CD14-positive monocyte (primary cell): Measurements from ENCODE around the gene SPON1. TPM values are rescaled to one million over a fixed set of nuclear protein-coding genes. Genes with fewer than 3 reads are reported as not detected.

Source experiments
- DNase-seq, 3 donors: peaks; one replicate each; pipeline ENCODE4 v3.0.0-alpha.2; 2011 to 2022
- H2AFZ ChIP-seq: 2 replicates; pipeline ENCODE4 v1.6.0; 2012; ENCODE audit warnings: mild to moderate bottlenecking, low read depth, low read length, inconsistent platforms; ENCODE audit not compliant: insufficient read depth, poor library complexity, severe bottlenecking
- H3K27ac ChIP-seq, 2 donors: 1 replicate in 1 of 2; 2 replicates in 1 of 2; pipeline ENCODE4 v1.5.1; 2012 to 2013; ENCODE audit warnings: low read length in 2 of 2, control low read depth in 1 of 2, inconsistent platforms in 1 of 2, low read depth in 1 of 2, mild to moderate bottlenecking in 1 of 2
- H3K27me3 ChIP-seq, 2 donors: one replicate each; pipeline versions ENCODE4 v1.6.0 to v1.6.1; 2011 to 2013; ENCODE audit warnings: low read length in 2 of 2; ENCODE audit not compliant: control insufficient read depth in 2 of 2, insufficient read depth in 2 of 2
- H3K36me3 ChIP-seq, 2 donors: replicated peaks in 1 of 2; 1 replicate in 1 of 2; 2 replicates in 1 of 2; pipeline versions ENCODE4 v1.5.1 to v1.6.1; 2012 to 2013; ENCODE audit warnings: low read length in 2 of 2, control low read depth in 1 of 2, inconsistent platforms in 1 of 2, mild to moderate bottlenecking in 1 of 2; ENCODE audit not compliant: insufficient read depth in 2 of 2, control insufficient read depth in 1 of 2
- H3K4me1 ChIP-seq, 2 donors: 1 replicate in 1 of 2; 2 replicates in 1 of 2; pipeline versions ENCODE4 v1.5.1 to v1.6.1; 2012 to 2013; ENCODE audit warnings: low read length in 2 of 2, control low read depth in 1 of 2, inconsistent platforms in 1 of 2, mild to moderate bottlenecking in 1 of 2, moderate library complexity in 1 of 2; ENCODE audit not compliant: insufficient read depth in 2 of 2, control insufficient read depth in 1 of 2
- H3K4me2 ChIP-seq: replicated peaks from 2 replicates; pipeline ENCODE3; 2012; ENCODE audit warnings: low read length, moderate library complexity, mild to moderate bottlenecking; ENCODE audit not compliant: poor library complexity, severe bottlenecking; ENCODE audit errors: extremely low read depth
- H3K4me3 ChIP-seq, 3 experiments: fragments of 200-600 bp in 1 of 3; sonication (generic) in 1 of 3; replicated peaks in 1 of 3; 1 replicate in 2 of 3; 2 replicates in 1 of 3; pipeline ENCODE4 v1.5.1; 2011 to 2013; ENCODE audit warnings: low read length in 3 of 3, mild to moderate bottlenecking in 3 of 3, control low read depth in 2 of 3, low read depth in 2 of 3, inconsistent platforms in 1 of 3, moderate library complexity in 1 of 3
- H3K79me2 ChIP-seq: 2 replicates; pipeline ENCODE4 v1.6.0; 2012; ENCODE audit warnings: mild to moderate bottlenecking, control low read depth, inconsistent platforms, low read length, moderate library complexity; ENCODE audit not compliant: insufficient read depth
- H3K9ac ChIP-seq: 2 replicates; pipeline ENCODE4 v1.6.0; 2017; ENCODE audit warnings: low read length, mild to moderate bottlenecking; ENCODE audit not compliant: insufficient read depth, poor library complexity, severe bottlenecking
- H3K9me3 ChIP-seq, 2 donors: replicated peaks in 1 of 2; 1 replicate in 1 of 2; 2 replicates in 1 of 2; pipeline versions ENCODE4 v1.5.1 to v1.6.1; 2012 to 2013; ENCODE audit warnings: low read length in 2 of 2, control low read depth in 1 of 2; ENCODE audit not compliant: control insufficient read depth in 1 of 2, insufficient read depth in 1 of 2
- H4K20me1 ChIP-seq: 2 replicates; pipeline ENCODE4 v1.6.0; 2012; ENCODE audit warnings: mild to moderate bottlenecking, low read length, control low read depth, moderate library complexity; ENCODE audit not compliant: insufficient read depth
- H3K27ac Mint-ChIP-seq, 7 donors: one replicate each; pipeline ENCODE4 v1.8.0; 2020; ENCODE audit warnings: mild to moderate bottlenecking in 7 of 7, mixed read lengths in 7 of 7, moderate library complexity in 6 of 7, inconsistent platforms in 2 of 7
- H3K27me3 Mint-ChIP-seq, 3 donors: one replicate each; pipeline ENCODE4 v1.8.0; 2021 to 2022; ENCODE audit warnings: low read depth in 3 of 3, mild to moderate bottlenecking in 3 of 3, mixed read lengths in 3 of 3, moderate library complexity in 3 of 3, inconsistent platforms in 1 of 3
- H3K36me3 Mint-ChIP-seq, 2 donors: one replicate each; pipeline ENCODE4 v1.8.0; 2020; ENCODE audit warnings: mixed read lengths in 2 of 2, inconsistent platforms in 1 of 2, mild to moderate bottlenecking in 1 of 2
- H3K4me1 Mint-ChIP-seq: one replicate; pipeline ENCODE4 v1.8.0; 2020; ENCODE audit warnings: mild to moderate bottlenecking, mixed read lengths
- H3K4me3 Mint-ChIP-seq, 2 donors: one replicate each; pipeline ENCODE4 v1.8.0; 2020; ENCODE audit warnings: mild to moderate bottlenecking in 2 of 2, mixed read lengths in 2 of 2, moderate library complexity in 1 of 2
- H3K9me3 Mint-ChIP-seq, 7 donors: one replicate each; pipeline ENCODE4 v1.8.0; 2020 to 2022; ENCODE audit warnings: mixed read lengths in 7 of 7, mild to moderate bottlenecking in 6 of 7, moderate library complexity in 6 of 7, inconsistent platforms in 2 of 7
- CTCF ChIP-seq: fragments of 200-600 bp; IDR thresholded peaks from one replicate; pipeline ENCODE4 v1.8.0; 2022; ENCODE audit warnings: antibody characterized with exemption, mild to moderate bottlenecking
- WGBS: methylation state at CpG from one replicate; pipeline ENCODE4 v1.1.5; 2013; ENCODE audit warnings: missing lambda C conversion rate; ENCODE audit not compliant: insufficient coverage; 5-methylcytosine and 5-hydroxymethylcytosine counted together
- intact Hi-C, 2 donors: fragments of 100-400 bp; cut with micrococcal nuclease; formaldehyde crosslinking; loops; one replicate each; pipeline versions ENCODE4 v1.15.0 to v1.15.1; 2023
- polyA plus RNA-seq, 3 donors: library from polyadenylated mRNA; depleted of rRNA in 1 of 3; unstranded in 2 of 3; stranded (reverse) in 1 of 3; fragments of 300-500 nt in 2 of 3; fragments of >200 nt in 1 of 3; fragmentation: Illumina TruSeq in 2 of 3; gene quantifications; 1 replicate in 2 of 3; 2 replicates in 1 of 3; pipeline ENCODE4 v1.2.3, GENCODE V29; 2012 to 2021

Gene SPON1
- polyA plus RNA-seq, 3 donors = not detected

DNA sequence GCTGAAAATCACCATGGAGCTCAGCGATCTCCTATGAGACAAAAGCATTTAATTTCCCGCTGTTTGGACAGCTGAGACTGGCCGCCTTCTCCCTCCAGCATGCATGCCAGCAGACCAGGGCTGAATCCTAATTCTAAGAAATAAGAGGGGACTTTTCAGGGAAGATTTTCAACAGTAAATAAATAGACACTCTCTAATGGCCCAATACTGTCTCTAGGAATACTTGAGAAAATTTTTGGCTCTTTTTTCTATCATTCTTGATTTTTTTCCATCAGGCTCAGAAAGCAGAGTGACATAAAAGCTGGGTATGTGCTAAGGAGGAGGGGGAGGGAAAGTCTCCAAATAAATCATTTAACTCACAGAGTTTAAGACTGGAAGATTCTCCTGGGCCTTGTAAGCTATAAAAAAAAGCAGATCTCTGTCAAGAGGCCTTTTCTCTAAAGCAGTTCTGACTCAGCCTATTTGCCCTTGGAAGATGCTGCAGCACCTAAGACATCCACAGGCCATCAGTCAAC, 17.6 kb upstream of the SPON1 start:
- no peaks in the 10 kb centered on the region for H3K79me2 ChIP-seq
- no peak overlapping the region for H3K4me3 ChIP-seq
- H3K36me3 Mint-ChIP-seq = no peaks in the 10 kb centered on the region
- H3K9ac ChIP-seq = no peak overlapping the region
- no peaks in the 10 kb centered on the region for H4K20me1 ChIP-seq
- peaks cover 0 to 2% (median 2%) of the 10 kb centered on the region in 3 donors for H3K27me3 Mint-ChIP-seq
- H3K27ac ChIP-seq = no peak overlapping the region
- H3K4me1 Mint-ChIP-seq = no peaks in the 10 kb centered on the region
- no peak overlapping the region for H2AFZ ChIP-seq
- DNase-seq = no peak
- no peak overlapping the region for H3K4me2 ChIP-seq
- H3K4me3 Mint-ChIP-seq = no peak overlapping the region
- H3K27ac Mint-ChIP-seq = no peak overlapping the region
- peaks cover 0 to 2% (median 0%) of the 10 kb centered on the region in 7 donors for H3K9me3 Mint-ChIP-seq
- H3K36me3 ChIP-seq = no peaks in the 10 kb centered on the region
- intact Hi-C loops = no loop called here
- TF ChIP-seq CTCF = no peak
- no peaks in the 10 kb centered on the region for H3K4me1 ChIP-seq
- 90% methylated on average over 2 of the region's 3 CpGs for WGBS
- peaks cover 0 to 2% of the 10 kb centered on the region in 2 donors for H3K27me3 ChIP-seq
- H3K9me3 ChIP-seq = no peaks in the 10 kb centered on the region

DNA sequence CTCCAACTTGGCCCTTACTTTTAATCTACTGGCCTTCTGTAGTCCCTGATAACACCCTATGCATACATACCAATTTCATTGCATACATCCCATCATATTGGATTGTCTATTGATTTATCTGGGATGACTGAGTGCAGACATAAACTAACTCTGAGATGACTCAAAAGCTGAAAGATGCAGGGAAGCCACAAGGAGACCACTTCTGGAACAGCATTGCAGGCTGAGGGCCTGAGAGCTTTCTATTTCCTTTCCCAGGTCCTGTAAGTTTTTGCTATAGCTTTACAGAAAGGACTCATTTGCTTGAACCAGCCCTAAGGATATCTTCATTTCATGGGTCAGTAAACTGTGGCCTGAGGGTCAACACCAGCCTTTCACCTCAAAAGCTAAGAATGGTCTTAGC, 15.1 kb upstream of the SPON1 start:
- Histone ChIP-seq H3K27ac (no peak overlapping the region), H3K4me1 (no peaks in the 10 kb centered on the region), H2AFZ (no peak overlapping the region), H3K36me3 (no peaks in the 10 kb centered on the region), H3K9me3 (no peaks in the 10 kb centered on the region), H3K27me3 (peaks cover 0 to 2% of the 10 kb centered on the region in 2 donors), H4K20me1 (no peaks in the 10 kb centered on the region), H3K79me2 (no peaks in the 10 kb centered on the region), H3K4me3 (no peak overlapping the region), H3K9ac (no peak overlapping the region), H3K4me2 (no peak overlapping the region)
- no peak overlapping the region for H3K27ac Mint-ChIP-seq
- no peaks in the 10 kb centered on the region for H3K9me3 Mint-ChIP-seq
- intact Hi-C loops = no loop called here
- H3K4me3 Mint-ChIP-seq = no peak overlapping the region
- no peak for TF ChIP-seq CTCF
- no peaks in the 10 kb centered on the region for H3K36me3 Mint-ChIP-seq
- no peaks in the 10 kb centered on the region for H3K4me1 Mint-ChIP-seq
- H3K27me3 Mint-ChIP-seq = peaks cover 0 to 3% (median 0%) of the 10 kb centered on the region in 3 donors
- DNase-seq = no peak
